Activated B cell treated with CpG ODN at 0.5 μM for 24 hours (primary cell): ENCODE results near the gene BBLN. TPM values are rescaled to one million over a fixed set of nuclear protein-coding genes. Genes with fewer than 3 reads are reported as not detected.

Experiments
- ATAC-seq: fragments of 200-7000 bp; cut with Tn5 transposase; one replicate; pipeline ENCODE4 v1.10.0; 2021; ENCODE audit warnings: low read depth, mild to moderate bottlenecking, moderate library complexity
- CTCF ChIA-PET: fragments of 350-600 bp; sonication (Branson Sonifier 250); formaldehyde crosslinking; loops from one replicate; lab custom pipeline; 2021; ENCODE audit warnings: antibody characterized with exemption; lab: Charles Lee
- POLR2A ChIA-PET: fragments of 350-600 bp; sonication (Branson Sonifier 250); formaldehyde crosslinking; loops from one replicate; lab custom pipeline; 2021; ENCODE audit warnings: antibody characterized with exemption; lab: Charles Lee
- DNase-seq: peaks from one replicate; pipeline ENCODE4 v3.0.0; 2022
- H3K27ac Mint-ChIP-seq: one replicate; pipeline ENCODE4 v1.8.0; 2020; ENCODE audit warnings: mixed read lengths
- H3K27me3 Mint-ChIP-seq: one replicate; pipeline ENCODE4 v1.8.0; 2021; ENCODE audit warnings: mixed read lengths
- H3K36me3 Mint-ChIP-seq: one replicate; pipeline ENCODE4 v1.8.0; 2021; ENCODE audit warnings: low read depth, mixed read lengths
- H3K4me1 Mint-ChIP-seq: one replicate; pipeline ENCODE4 v1.8.0; 2021; ENCODE audit warnings: mixed read lengths
- H3K4me3 Mint-ChIP-seq: one replicate; pipeline ENCODE4 v1.8.0; 2020; ENCODE audit warnings: mild to moderate bottlenecking, mixed read lengths
- H3K9me3 Mint-ChIP-seq: one replicate; pipeline ENCODE4 v1.8.0; 2020; ENCODE audit warnings: mixed read lengths
- CTCF ChIP-seq: fragments of 200-600 bp; IDR thresholded peaks from one replicate; pipeline ENCODE4 v1.8.0; 2022; ENCODE audit warnings: antibody characterized with exemption, mild to moderate bottlenecking
- intact Hi-C: fragments of 100-400 bp; cut with micrococcal nuclease; formaldehyde crosslinking; loops from one replicate; pipeline ENCODE4 v1.15.1; 2024
- total RNA-seq: library from RNA; stranded (reverse); gene quantifications from 2 replicates; pipeline ENCODE4 v1.2.3, GENCODE V29; 2022

BBLN gene
- total RNA-seq, 1 donor from 2014 or later = 47.7 TPM

DNA sequence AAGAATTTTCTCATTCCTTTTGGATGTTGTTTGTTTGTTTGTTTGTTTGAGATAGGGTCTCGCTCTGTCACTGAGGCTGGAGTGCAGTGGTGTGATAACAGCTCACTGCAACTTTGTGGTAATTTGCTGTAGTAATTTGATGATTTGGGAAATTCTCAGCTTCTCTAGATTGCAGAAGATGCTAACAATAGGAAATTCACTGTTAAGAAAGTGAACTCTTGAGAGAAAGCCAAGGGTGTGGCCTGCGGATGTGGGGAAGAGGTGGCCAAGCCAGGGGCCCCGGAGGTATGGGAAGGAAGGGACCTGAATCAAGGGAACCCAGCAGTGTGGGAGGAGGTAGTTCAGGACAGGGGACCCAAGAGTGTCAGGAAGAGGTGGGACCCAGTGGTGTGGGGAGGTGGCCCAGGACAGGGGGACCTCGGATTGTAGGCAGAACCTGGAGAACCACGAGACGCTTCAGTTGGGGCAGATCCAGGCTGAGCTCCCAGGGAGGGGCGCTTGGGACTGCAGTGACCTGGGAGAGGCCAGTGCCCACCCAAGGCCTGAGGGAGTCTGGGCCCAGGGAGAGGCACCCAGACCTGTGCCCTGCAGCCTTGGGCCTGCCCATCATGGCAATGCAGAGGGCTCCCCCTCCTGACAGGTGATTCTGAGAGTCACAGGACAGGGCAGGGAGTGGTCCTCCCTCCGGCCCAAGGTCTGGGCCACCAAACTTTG lies 16.4 kb upstream of the BBLN start:
- TF ChIP-seq CTCF = no peak
- POLR2A ChIA-PET = no interaction called here
- Mint-ChIP-seq H3K4me1 (no peaks in the 10 kb centered on the region), H3K4me3 (no peak overlapping the region), H3K27me3 (peaks cover 5% of the 10 kb centered on the region), H3K36me3 (no peaks in the 10 kb centered on the region), H3K9me3 (no peaks in the 10 kb centered on the region), H3K27ac (no peak overlapping the region)
- CTCF ChIA-PET = no interaction called here
- intact Hi-C loops = no loop called here
- ATAC-seq = no peak
- DNase-seq = no peak

DNA sequence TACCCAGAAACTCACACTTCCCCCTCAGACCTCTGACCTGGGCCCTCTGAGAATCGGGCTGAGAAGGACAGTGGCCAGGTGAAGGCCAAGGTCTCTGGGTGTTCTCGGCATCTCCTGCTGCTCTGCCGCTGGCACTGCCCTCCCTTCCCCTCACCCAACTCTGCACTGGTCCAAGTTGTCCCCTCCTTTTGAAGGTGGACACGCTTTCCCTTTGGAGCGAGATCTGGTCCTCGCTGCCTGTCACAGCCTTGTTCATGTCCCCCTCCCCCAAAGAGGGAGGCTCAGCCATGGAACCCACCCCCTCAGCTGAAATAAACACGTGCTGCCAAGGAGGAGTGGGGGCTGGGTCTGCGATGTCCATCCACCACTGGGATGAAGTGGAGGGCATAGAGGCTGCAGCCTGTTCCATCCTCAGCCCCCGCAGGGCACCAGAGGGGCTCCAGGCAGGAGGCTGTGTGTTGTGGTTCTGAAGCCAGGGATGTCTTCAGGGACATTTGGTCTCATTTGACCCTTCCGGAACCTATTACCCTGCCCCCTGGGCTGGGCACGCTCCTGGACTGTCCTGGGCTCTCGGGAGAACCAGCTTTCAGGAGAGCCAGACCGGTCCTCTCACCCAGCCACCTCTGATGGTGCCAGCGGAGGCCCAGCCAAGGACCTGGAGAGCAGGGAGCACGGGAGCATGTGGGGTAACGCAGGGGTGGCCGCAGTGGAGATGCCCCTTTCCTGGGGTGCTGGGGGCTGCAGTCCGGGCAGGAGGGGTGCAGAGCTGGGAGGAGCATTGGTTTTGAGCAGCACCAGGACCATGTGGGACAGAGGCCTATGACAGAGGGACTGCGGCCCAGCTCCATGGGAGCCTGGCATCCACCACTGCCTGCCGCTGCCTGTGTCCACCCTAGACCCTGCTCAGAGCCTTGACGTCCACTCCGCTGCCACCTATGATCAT lies 15.6 kb upstream of the BBLN start:
- TF ChIP-seq CTCF = no peak
- Mint-ChIP-seq H3K4me3 (no peak overlapping the region), H3K27ac (no peak overlapping the region), H3K36me3 (no peaks in the 10 kb centered on the region), H3K4me1 (no peaks in the 10 kb centered on the region), H3K9me3 (no peaks in the 10 kb centered on the region), H3K27me3 (peaks cover 5% of the 10 kb centered on the region)
- POLR2A ChIA-PET = no interaction called here
- CTCF ChIA-PET = no interaction called here
- ATAC-seq (no peak), DNase-seq (no peak)
- intact Hi-C loops = no loop called here

- CTCF ChIA-PET = interaction anchor here (0.7 kb wide), 1 partner anchor 17 kb away, joined by 3 read pairs; no protein-coding TSS in a partner anchor
- no peaks in the 10 kb centered on the region for H3K9me3 Mint-ChIP-seq
- intact Hi-C loops = no loop called here
- H3K4me1 Mint-ChIP-seq = no peaks in the 10 kb centered on the region
- H3K36me3 Mint-ChIP-seq = no peaks in the 10 kb centered on the region
- peaks cover 2% of the 10 kb centered on the region for H3K27me3 Mint-ChIP-seq
- no peak for ATAC-seq
- POLR2A ChIA-PET = interaction anchor here (0.6 kb wide), 1 partner anchor 1043 kb away, joined by 4 read pairs; no protein-coding TSS in a partner anchor
- H3K4me3 Mint-ChIP-seq = no peak overlapping the region
- no peak overlapping the region for H3K27ac Mint-ChIP-seq
- DNase-seq = no peak
- no peak for TF ChIP-seq CTCF
Observed at GRCh38 chr9:128145536-128145935, 14.5 kb upstream of the BBLN start.

DNA sequence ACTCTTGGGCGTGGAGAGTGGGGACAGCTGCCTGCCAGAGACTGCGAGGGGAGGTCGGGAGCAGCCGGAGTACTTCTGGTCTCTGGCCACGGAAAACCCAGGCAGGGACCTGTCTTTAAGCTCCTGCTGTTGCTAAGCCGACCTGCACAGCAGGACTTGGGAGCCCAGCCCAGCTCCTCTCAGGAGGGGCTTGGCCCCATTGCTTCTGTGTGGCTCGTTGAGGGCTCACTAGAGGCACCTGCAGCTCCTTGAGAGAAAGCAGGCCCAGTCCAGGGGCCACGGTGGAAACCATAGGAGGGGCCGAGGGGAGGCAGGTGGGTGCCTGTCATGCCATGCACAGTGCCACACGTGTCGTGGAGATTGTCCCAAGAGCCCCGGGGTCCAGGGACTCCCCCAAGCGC lies 14.1 kb upstream of the BBLN start:
- TF ChIP-seq CTCF = no peak
- no peaks in the 10 kb centered on the region for H3K9me3 Mint-ChIP-seq
- no peak overlapping the region for H3K27ac Mint-ChIP-seq
- H3K4me3 Mint-ChIP-seq = no peak overlapping the region
- ChIA-PET POLR2A (interaction anchor here (0.6 kb wide), 1 partner anchor 1044 kb away, joined by 4 read pairs; no protein-coding TSS in a partner anchor), CTCF (interaction anchor here (0.7 kb wide), 1 partner anchor 17 kb away, joined by 3 read pairs; no protein-coding TSS in a partner anchor)
- H3K4me1 Mint-ChIP-seq = no peaks in the 10 kb centered on the region
- intact Hi-C loops = no loop called here
- H3K36me3 Mint-ChIP-seq = no peaks in the 10 kb centered on the region
- no peak for DNase-seq
- ATAC-seq = no peak
- H3K27me3 Mint-ChIP-seq = peaks cover 3% of the 10 kb centered on the region
